Adrenal gland (tissue), 5 donors: ENCODE data around the gene SPART.

Experiments used
- CTCF ChIP-seq, 6 experiments: fragments of 450-650 bp in 4 of 6; fragments of 200-600 bp in 2 of 6; sonication (generic) in 1 of 6; IDR thresholded peaks; 1 replicate in 5 of 6; 2 replicates in 1 of 6; pipeline versions ENCODE4 v1.5.1 to v1.8.0; 2016 to 2021; ENCODE audit warnings: antibody characterized with exemption in 6 of 6, mild to moderate bottlenecking in 2 of 6, moderate library complexity in 1 of 6
- POLR2A ChIP-seq, 2 donors: fragments of 450-650 bp; IDR thresholded peaks; one replicate each; pipeline ENCODE4 v1.6.1; 2017; ENCODE audit warnings: antibody characterized with exemption in 2 of 2, mild to moderate bottlenecking in 2 of 2, moderate library complexity in 1 of 2
- donor health status: DM: no; HTN: no; CAD: no.

DNA sequence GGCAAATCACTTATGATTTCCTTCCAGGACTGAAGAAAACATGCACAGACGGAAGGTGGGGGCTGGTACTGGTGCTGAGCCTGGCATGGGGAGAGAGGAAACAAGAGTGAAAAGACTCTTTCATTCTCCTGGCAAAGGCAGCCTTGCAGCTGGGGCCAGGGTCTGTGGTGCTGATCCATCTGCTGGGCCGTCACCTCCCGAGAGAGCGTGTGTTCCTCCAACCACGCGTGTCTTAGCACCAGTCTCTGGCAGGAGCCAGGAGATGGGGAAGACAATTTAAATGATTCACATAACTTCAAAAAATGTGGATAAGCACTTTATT, 23.9 kb upstream of the SPART start:
- TF ChIP-seq CTCF (IDR thresholded peaks at IDR 0.05): no peak
- TF ChIP-seq POLR2A (IDR thresholded peaks at IDR 0.05): no peak
